ENCODE measurements around the gene PRX. TPM values are rescaled to one million over a fixed set of nuclear protein-coding genes. Genes with fewer than 3 reads are reported as not detected.

PRX gene
- total RNA-seq, 2 donors from 2014 or later: 1.4 to 1.7 TPM

- Histone ChIP-seq H3K36me3 (no peaks in the 10 kb centered on the region), H3K9ac (ENCODE audit: low read depth in 2 of 2, low read length in 2 of 2) (no peak overlapping the region), H3K27me3 (no peaks in the 10 kb centered on the region), H3K27ac (no peak overlapping the region), H3K4me3 (no peak overlapping the region), H3K4me1 (no peaks in the 10 kb centered on the region), H3K9me3 (no peaks in the 10 kb centered on the region)
- intact Hi-C loops (cut with DNase I): no loop called here
- no peak for DNase-seq
- TF ChIP-seq CTCF (IDR thresholded peaks at IDR 0.05): no peak
Observed at GRCh38 chr19:40383668-40384248, 29.4 kb downstream of the PRX start.

- TF ChIP-seq CTCF (IDR thresholded peaks at IDR 0.05): no peak
- Histone ChIP-seq H3K4me3 (no peak overlapping the region), H3K27me3 (no peaks in the 10 kb centered on the region), H3K9ac (ENCODE audit: low read depth in 2 of 2, low read length in 2 of 2) (no peak overlapping the region), H3K36me3 (no peaks in the 10 kb centered on the region), H3K9me3 (no peaks in the 10 kb centered on the region), H3K4me1 (no peaks in the 10 kb centered on the region), H3K27ac (no peak overlapping the region)
- intact Hi-C loops (cut with DNase I): no loop called here
- no peak for DNase-seq
Observed at GRCh38 chr19:40381321-40381720, 31.9 kb downstream of the PRX start.

- DNase-seq: no peak
Observed at GRCh38 chr19:40380199-40381037, 32.8 kb downstream of the PRX start.

GRCh38 chr19:40379446-40380198, 33.6 kb downstream of the PRX start:
- H3K4me3 ChIP-seq: no peak overlapping the region
- no peak for TF ChIP-seq CTCF (IDR thresholded peaks at IDR 0.05)
- intact Hi-C loops (cut with DNase I): no loop called here
- no peaks in the 10 kb centered on the region for H3K4me1 ChIP-seq
- no peak overlapping the region for H3K27ac ChIP-seq
- H3K27me3 ChIP-seq: no peaks in the 10 kb centered on the region
- no peaks in the 10 kb centered on the region for H3K9me3 ChIP-seq
- no peak for DNase-seq
- no peaks in the 10 kb centered on the region for H3K36me3 ChIP-seq
- no peak overlapping the region for H3K9ac ChIP-seq (ENCODE audit: low read depth in 2 of 2, low read length in 2 of 2)

More at GRCh38 chr19:40380199-40381037, 32.8 kb downstream of the PRX start:
- H3K4me1 ChIP-seq: no peaks in the 10 kb centered on the region
- intact Hi-C loops (cut with DNase I): no loop called here
- H3K36me3 ChIP-seq: no peaks in the 10 kb centered on the region
- no peak overlapping the region for H3K9ac ChIP-seq (ENCODE audit: low read depth in 2 of 2, low read length in 2 of 2)
- no peak for TF ChIP-seq CTCF (IDR thresholded peaks at IDR 0.05)
- no peaks in the 10 kb centered on the region for H3K27me3 ChIP-seq
- H3K9me3 ChIP-seq: no peaks in the 10 kb centered on the region
- no peak overlapping the region for H3K27ac ChIP-seq
- no peak overlapping the region for H3K4me3 ChIP-seq

GRCh38 chr19:40378509-40378908, 34.7 kb downstream of the PRX start:
- Histone ChIP-seq H3K27ac (no peak overlapping the region), H3K9ac (ENCODE audit: low read depth in 2 of 2, low read length in 2 of 2) (no peak overlapping the region), H3K9me3 (no peaks in the 10 kb centered on the region), H3K4me3 (no peak overlapping the region), H3K27me3 (no peaks in the 10 kb centered on the region), H3K4me1 (no peaks in the 10 kb centered on the region), H3K36me3 (no peaks in the 10 kb centered on the region)
- intact Hi-C loops (cut with DNase I): no loop called here
- DNase-seq: no peak
- no peak for TF ChIP-seq CTCF (IDR thresholded peaks at IDR 0.05)

Measured in colonic mucosa (tissue), 4 donors.